ENCODE data around the gene FHOD3. TPM values are rescaled to one million over a fixed set of nuclear protein-coding genes. Genes with fewer than 3 reads are reported as not detected.

Gene FHOD3
- total and polyA plus RNA-seq, 2 of the 4 experiments (the other 2 are of a cell fraction) = 14.6 to 16.0 TPM

GRCh38 chr18:36419188-36419899 is 121.8 kb downstream of the FHOD3 start:
- H3K79me1 ChIP-seq (ENCODE audit: low read depth in 1 of 2, low read length in 2 of 2) = peaks cover 0 to 7% of the 10 kb centered on the region in 2 experiments; a peak in 1 of 4 replicates
- H2AK5ac ChIP-seq (ENCODE audit: low read depth, low read length) = no peak overlapping the region
- ChIA-PET CTCF (no interaction called here), POLR2A (ENCODE audit: unreplicated experiment) (no interaction called here)
- dilution Hi-C loops (cut with HindIII; ENCODE audit: low sequenced_read_pairs, unreplicated experiment) = no loop called here
- peak overlapping the region; percentile 15; the same call in 1 of the 2 replicates for H4K5ac ChIP-seq (ENCODE audit: low read depth, low read length)
- H2BK20ac ChIP-seq (ENCODE audit: low read depth, low read length) = no peak overlapping the region
- no peaks in the 10 kb centered on the region for H3K27me3 ChIP-seq (ENCODE audit: control insufficient read depth, insufficient read depth, low read length)
- H3K56ac ChIP-seq (ENCODE audit: extremely low read depth, insufficient read depth, low read length) = no peak overlapping the region
- no peak overlapping the region; the same call in 1 of the 2 replicates for H3K4me2 ChIP-seq (ENCODE audit: low read depth, low read length)
- TF ChIP-seq FOS (IDR thresholded peaks at IDR 0.05; ENCODE audit: low read depth, low read length) (no peak), RFX5 (IDR thresholded peaks at IDR 0.05; ENCODE audit: low read depth, low read length) (no peak), MXI1 (IDR thresholded peaks at IDR 0.05; ENCODE audit: borderline replicate concordance, low read depth, low read length) (no peak), POLR2A (IDR thresholded peaks at IDR 0.05; ENCODE audit: low read depth, low read length) (no peak), SMC3 (IDR thresholded peaks at IDR 0.05; ENCODE audit: low read depth, low read length) (no peak), CTCF (conservative IDR thresholded peaks at IDR 0.05; ENCODE audit: low read depth, low read length) (no peak), CHD1 (IDR thresholded peaks at IDR 0.05; ENCODE audit: low read depth, low read length) (no peak), MAZ (IDR thresholded peaks at IDR 0.05; ENCODE audit: borderline replicate concordance, low read depth, low read length) (no peak), RCOR1 (IDR thresholded peaks at IDR 0.05; ENCODE audit: insufficient replicate concordance, low read length) (no peak), MAFK (IDR thresholded peaks at IDR 0.05; ENCODE audit: low read depth, low read length) (no peak), NFE2L2 (IDR thresholded peaks at IDR 0.05; ENCODE audit: low read depth, low read length) (no peak), USF2 (IDR thresholded peaks at IDR 0.05; ENCODE audit: low read depth, low read length) (no peak), CEBPB (IDR thresholded peaks at IDR 0.05; ENCODE audit: low read depth, low read length) (no peak)
- BruUV-seq (replicated peaks) = no TSS peak
- no peak overlapping the region for H2AFZ ChIP-seq (replicated peaks; ENCODE audit: low read length, poor library complexity)
- peak overlapping the region; percentile 53; the same call in 1 of the 2 replicates for H3K27ac ChIP-seq (ENCODE audit: insufficient read depth, low read length)
- H2BK5ac ChIP-seq (ENCODE audit: low read depth, low read length, poor library complexity, severe bottlenecking) = no peak overlapping the region
- DNase-seq (peak; percentile 49), ATAC-seq (ENCODE audit: low read depth) (peak; percentile 79)
- H3K18ac ChIP-seq (ENCODE audit: low read depth, low read length) = peak overlapping the region; percentile 30
- H3K4me3 ChIP-seq (ENCODE audit: insufficient read depth, low read depth, low read length) = no peak overlapping the region
- H4K8ac ChIP-seq (ENCODE audit: low read depth in 2 of 2, low read length in 2 of 2) = no peak overlapping the region
- peak overlapping the region; percentile 36; the same call in 1 of the 2 replicates for H3K4ac ChIP-seq (ENCODE audit: low read depth, low read length)
- no peak overlapping the region for H4K91ac ChIP-seq (ENCODE audit: insufficient read depth, low read depth, low read length)
- H3K4me1 ChIP-seq (ENCODE audit: control insufficient read depth, insufficient read depth, low read length) = peaks cover 15% of the 10 kb centered on the region
- H3K9me1 ChIP-seq (ENCODE audit: insufficient read depth, low read length) = no peaks in the 10 kb centered on the region; the same call in 1 of the 2 replicates
- WGBS, 2 experiments (ENCODE audit: extremely low coverage in 2 of 2, insufficient read length in 1 of 2) = no CpG with 5 or more reads among the region's 3 CpGs
- H3K9ac ChIP-seq (ENCODE audit: low read depth, low read length) = no peak overlapping the region
- no peaks in the 10 kb centered on the region for H3K36me3 ChIP-seq (ENCODE audit: control insufficient read depth, insufficient read depth, low read length)
- in situ Hi-C loops (cut with MboI; ENCODE audit: low sequenced_read_pairs) = no loop called here
- no peak overlapping the region for H2BK120ac ChIP-seq (ENCODE audit: low read depth, low read length)
- no peaks in the 10 kb centered on the region for H4K20me1 ChIP-seq (ENCODE audit: insufficient read depth, low read length)
- H3K9me3 ChIP-seq (ENCODE audit: control insufficient read depth, insufficient read depth, low read length) = no peaks in the 10 kb centered on the region
- H3K23ac ChIP-seq (ENCODE audit: low read depth, low read length) = no peak overlapping the region
- 0 out of 2 replicates have a peak overlapping the region, but pooled peaks have one; percentile 7 for H3K14ac ChIP-seq (replicated peaks; ENCODE audit: low read depth, low read length)
- no peak overlapping the region for H2AK9ac ChIP-seq (replicated peaks; ENCODE audit: low read depth, low read length, poor library complexity)
- H2BK15ac ChIP-seq (ENCODE audit: low read depth, low read length) = no peak overlapping the region
- intact Hi-C loops (cut with micrococcal nuclease) = loop anchor here (10.0 kb wide), 1 partner anchor 335 kb away; no protein-coding TSS in a partner anchor

Measured in IMR-90 (cell line).